ENCODE data around the gene ZNF81. TPM values are rescaled to one million over a fixed set of nuclear protein-coding genes. Genes with fewer than 3 reads are reported as not detected.

ZNF81 gene
- polyA plus RNA-seq, 2 of the 4 experiments (the other 2 are of a cell fraction): 3.8 to 8.3 TPM

DNA sequence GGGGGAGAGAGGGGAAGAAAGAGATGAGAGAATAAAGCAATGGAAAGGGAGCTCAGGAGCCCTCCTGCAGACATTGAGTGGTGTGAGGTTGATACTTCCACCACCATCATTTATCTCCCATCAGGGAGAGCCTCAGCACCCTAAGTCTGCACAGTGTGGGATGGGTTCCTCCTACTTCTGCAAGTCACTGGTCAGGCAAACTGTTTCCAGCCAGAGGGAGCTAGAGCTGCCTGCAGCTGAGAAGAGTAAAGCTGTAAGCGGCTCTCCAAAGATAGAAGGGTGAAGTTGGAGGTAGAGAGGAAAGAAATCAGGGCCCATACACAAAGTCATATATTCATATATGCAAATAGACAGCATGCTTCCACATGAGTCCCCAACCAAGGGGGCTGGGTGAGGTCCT lies 21.9 kb upstream of the ZNF81 start (continued):
- no peak for TF ChIP-seq BCL3 (IDR thresholded peaks at IDR 0.05)
- TF ChIP-seq, protein P1, sequence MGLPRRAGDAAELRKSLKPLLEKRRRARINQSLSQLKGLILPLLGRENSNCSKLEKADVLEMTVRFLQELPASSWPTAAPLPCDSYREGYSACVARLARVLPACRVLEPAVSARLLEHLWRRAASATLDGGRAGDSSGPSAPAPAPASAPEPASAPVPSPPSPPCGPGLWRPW (IDR thresholded peaks at IDR 0.05): no peak

- Histone ChIP-seq H3K4me3 (no peak overlapping the region), H3K4me1 (no peaks in the 10 kb centered on the region; the same call in 2 of the 3 replicates), H3K4me2 (no peak overlapping the region), H3K27ac (peak overlapping the region; percentile 24 to 46; a peak in 2 of 6 replicates), H3K9me3 (peaks cover 5% of the 10 kb centered on the region; the same call in 1 of the 3 replicates)
- FAIRE-seq (no peak), ATAC-seq (no peak), DNase-seq (ENCODE audit: low read depth in 1 of 2, low spot score in 1 of 2) (peak in 1 of 2 experiments; percentile 26)
- POLR2A ChIA-PET: no interaction called here
- 32% methylated on average over 4 of the region's 4 CpGs for WGBS (ENCODE audit: missing lambda C conversion rate)
- CTCF ChIA-PET: interaction anchor here (1.0 to 2.2 kb wide), 2 partner anchors 9 to 12 kb away, joined by 3 to 6 read pairs; no protein-coding TSS in a partner anchor
- TF ChIP-seq CTCF (IDR thresholded peaks at IDR 0.05) (no peak), HEYL (CRISPR knock-in tag; IDR thresholded peaks at IDR 0.05) (no peak), HOXB5 (CRISPR knock-in tag; IDR thresholded peaks at IDR 0.05) (no peak), FOSL2 (IDR thresholded peaks at IDR 0.05) (no peak), FOSL2 (CRISPR knock-in tag; IDR thresholded peaks at IDR 0.05) (no peak)
Measured at GRCh38 chrX:47815901-47816845, 20.5 kb upstream of the ZNF81 start.

- 6% methylated on average over 1 of the region's 1 CpG for WGBS (ENCODE audit: missing lambda C conversion rate)
- no peak overlapping the region for H3K4me2 ChIP-seq
- ChIA-PET CTCF (no interaction called here), POLR2A (no interaction called here)
- no peak overlapping the region for H3K4me3 ChIP-seq
- ATAC-seq (no peak), FAIRE-seq (no peak), DNase-seq (ENCODE audit: low read depth in 1 of 2, low spot score in 1 of 2) (no peak)
- no peaks in the 10 kb centered on the region; the same call in 2 of the 3 replicates for H3K4me1 ChIP-seq
- peaks cover 5% of the 10 kb centered on the region; the same call in 1 of the 3 replicates for H3K9me3 ChIP-seq
- TF ChIP-seq RCOR1 (IDR thresholded peaks at IDR 0.05; ENCODE audit: low read depth, low read length): no peak
- no peak for TF ChIP-seq ZNF302 (CRISPR knock-in tag; IDR thresholded peaks at IDR 0.05)
- no peak for TF ChIP-seq RARB (CRISPR knock-in tag; IDR thresholded peaks at IDR 0.05)
- TF ChIP-seq HOXB5 (CRISPR knock-in tag; IDR thresholded peaks at IDR 0.05): no peak
- no peak for TF ChIP-seq HEYL (CRISPR knock-in tag; IDR thresholded peaks at IDR 0.05)
- TF ChIP-seq CEBPB (IDR thresholded peaks at IDR 0.05): no peak
- TF ChIP-seq, protein P2, sequence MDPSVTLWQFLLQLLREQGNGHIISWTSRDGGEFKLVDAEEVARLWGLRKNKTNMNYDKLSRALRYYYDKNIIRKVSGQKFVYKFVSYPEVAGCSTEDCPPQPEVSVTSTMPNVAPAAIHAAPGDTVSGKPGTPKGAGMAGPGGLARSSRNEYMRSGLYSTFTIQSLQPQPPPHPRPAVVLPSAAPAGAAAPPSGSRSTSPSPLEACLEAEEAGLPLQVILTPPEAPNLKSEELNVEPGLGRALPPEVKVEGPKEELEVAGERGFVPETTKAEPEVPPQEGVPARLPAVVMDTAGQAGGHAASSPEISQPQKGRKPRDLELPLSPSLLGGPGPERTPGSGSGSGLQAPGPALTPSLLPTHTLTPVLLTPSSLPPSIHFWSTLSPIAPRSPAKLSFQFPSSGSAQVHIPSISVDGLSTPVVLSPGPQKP (IDR thresholded peaks at IDR 0.05; ENCODE audit: low read depth, low read length): no peak
- TF ChIP-seq EHF (CRISPR knock-in tag; IDR thresholded peaks at IDR 0.05): no peak
- no peak for TF ChIP-seq PHF8 (IDR thresholded peaks at IDR 0.05; ENCODE audit: borderline replicate concordance, low read depth)
- TF ChIP-seq BHLHE40 (IDR thresholded peaks at IDR 0.05; ENCODE audit: low read depth, low read length): no peak
- no peak for TF ChIP-seq MAX (IDR thresholded peaks at IDR 0.05)
- TF ChIP-seq E2F6 (IDR thresholded peaks at IDR 0.05; ENCODE audit: borderline replicate concordance, low read depth): no peak
- TF ChIP-seq POLR2AphosphoS2 (conservative IDR thresholded peaks at IDR 0.05; ENCODE audit: low read length): no peak
- TF ChIP-seq JUNB (IDR thresholded peaks at IDR 0.05): no peak
- no peak for TF ChIP-seq NPAS2 (CRISPR knock-in tag; IDR thresholded peaks at IDR 0.05; ENCODE audit: borderline replicate concordance)
- no peak for TF ChIP-seq KDM1A (IDR thresholded peaks at IDR 0.05; ENCODE audit: low read depth)
- no peak for TF ChIP-seq EHMT2 (IDR thresholded peaks at IDR 0.05; ENCODE audit: low read depth)
- no peak for TF ChIP-seq HOXB13 (CRISPR knock-in tag; IDR thresholded peaks at IDR 0.05; ENCODE audit: low read depth)
- H3K27ac ChIP-seq: no peak overlapping the region
Measured at GRCh38 chrX:47817421-47817820, 19.3 kb upstream of the ZNF81 start.

Measured in A549 (cell line).